Activated CD4-positive, alpha-beta T cell treated with anti-CD3 and anti-CD28 coated beads, Interleukin-2, amount 50 U/mL, for 1 hour (primary cell): ENCODE data around the gene MYO5B.

Source experiments
- DNase-seq: peaks from one replicate; pipeline ENCODE4 v3.0.0-alpha.2; 2020

The MYO5B gene

DNA sequence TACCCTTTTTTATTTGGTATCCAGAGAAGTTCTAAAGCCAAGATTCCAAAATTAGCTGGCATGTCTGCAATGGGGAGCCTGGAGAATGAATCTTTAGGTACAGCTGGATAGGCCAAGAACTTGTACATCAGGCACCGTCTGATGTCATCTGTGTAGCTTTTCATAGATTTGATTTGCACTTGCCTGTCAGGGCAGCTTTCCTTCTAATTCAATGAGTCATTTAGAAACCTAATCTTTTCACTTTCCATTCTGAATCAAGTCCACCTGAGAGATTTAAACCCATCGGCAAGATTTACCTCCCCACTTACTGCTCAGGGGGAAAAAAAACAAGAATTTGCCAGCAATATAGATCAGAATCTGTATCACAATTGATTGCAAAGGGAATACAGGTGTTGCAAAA, 320.7 kb downstream of the MYO5B start:
- no peak for DNase-seq

DNA sequence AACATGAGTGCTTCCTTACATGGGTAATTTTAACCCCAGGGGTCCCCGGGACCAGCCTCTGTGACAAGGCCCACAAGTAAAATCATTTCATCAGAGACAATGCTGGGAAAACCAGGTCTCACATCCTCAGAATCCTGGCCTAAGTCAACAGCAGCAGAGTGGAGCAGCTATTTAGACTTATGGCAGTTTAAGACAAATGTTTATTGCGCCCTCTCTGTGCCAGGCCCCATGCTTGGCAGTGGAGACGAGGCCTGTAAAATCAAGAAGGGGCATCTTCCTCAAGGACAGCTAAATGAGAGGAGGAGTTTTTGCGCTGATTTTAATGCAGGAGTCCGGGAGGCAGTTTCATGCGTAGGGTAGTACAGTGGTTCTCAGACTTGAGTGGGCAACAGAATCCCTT, 325.6 kb downstream of the MYO5B start:
- no peak for DNase-seq

DNA sequence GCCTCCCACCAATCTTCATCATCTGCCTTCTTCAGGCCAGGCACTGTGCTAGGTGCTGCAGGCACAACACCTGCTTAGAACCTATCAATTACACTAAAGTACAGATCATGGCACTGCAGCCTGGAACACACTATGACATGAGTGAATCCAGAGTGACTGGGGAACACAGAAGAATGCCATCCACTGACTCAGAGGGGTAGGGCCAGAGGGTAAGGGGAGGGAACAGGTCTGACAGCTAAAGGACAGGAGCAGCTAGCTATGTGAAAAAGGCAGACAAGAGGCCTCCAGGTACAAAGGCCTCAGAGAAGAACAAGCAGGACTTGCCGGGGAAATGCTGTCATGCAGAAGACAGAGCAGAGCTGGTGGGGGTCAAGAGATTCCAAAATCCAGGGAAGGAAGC, 328.3 kb downstream of the MYO5B start:
- DNase-seq: no peak

DNA sequence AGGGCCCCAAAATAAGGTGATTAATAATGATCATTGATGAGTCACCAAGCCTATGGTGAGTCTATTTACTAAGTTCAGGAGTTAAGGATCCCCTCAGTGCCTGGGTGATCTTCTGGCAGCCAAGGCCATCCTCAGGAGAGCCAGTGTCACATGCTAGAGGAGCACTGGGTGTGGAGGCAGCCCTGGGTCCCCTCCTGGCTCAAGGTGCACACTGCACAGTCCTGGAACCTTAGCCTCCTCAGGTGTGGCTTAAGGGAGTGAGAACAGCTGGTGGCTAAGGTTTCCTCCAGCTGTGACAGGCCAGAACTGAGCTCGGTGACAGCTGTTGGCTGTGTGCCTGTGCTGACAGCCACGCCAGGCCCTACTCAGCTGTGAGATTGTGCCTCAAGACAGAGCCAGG, 329.5 kb downstream of the MYO5B start:
- no peak for DNase-seq

DNA sequence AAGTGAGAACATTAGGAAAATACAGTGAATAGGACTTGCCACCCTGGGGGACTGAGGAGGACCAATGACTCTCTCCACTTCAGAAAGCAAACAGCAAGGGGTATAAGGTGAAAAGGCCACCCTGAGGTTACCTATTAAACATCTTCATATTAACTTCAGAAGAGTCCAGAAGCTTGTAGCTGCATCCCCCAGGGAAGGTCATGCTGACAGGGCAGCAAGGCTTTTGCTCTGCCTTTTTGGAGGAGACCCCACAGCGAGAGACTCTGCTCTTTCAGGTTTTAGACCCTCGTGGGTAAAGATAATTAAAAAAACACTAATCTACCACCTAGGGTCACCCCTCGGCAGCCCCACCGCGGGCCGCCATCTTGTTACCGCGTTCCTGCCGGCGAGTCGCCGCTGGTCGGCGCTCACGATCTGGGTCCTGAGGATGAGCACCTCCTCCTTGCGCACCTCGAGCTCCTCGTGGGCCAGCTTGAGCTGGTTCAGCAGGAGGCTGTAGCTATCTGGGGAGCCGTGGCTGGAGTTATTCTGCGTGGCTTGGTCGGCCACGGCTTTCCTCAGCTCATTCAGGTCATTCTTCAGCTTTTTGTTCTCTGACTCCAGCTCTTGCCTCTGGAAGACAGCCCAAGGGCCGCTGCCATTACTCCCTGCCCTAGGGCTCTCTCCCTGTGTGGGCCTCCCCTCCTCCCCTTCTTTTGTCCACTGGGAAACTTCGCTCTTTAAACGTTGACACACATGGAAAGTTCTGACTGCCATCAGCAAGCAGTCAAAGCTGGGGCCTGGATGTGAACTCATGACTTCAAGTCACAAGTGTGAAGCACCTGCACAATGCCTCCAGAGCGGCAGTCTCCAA, 331.0 kb downstream of the MYO5B start:
- DNase-seq: no peak

DNA sequence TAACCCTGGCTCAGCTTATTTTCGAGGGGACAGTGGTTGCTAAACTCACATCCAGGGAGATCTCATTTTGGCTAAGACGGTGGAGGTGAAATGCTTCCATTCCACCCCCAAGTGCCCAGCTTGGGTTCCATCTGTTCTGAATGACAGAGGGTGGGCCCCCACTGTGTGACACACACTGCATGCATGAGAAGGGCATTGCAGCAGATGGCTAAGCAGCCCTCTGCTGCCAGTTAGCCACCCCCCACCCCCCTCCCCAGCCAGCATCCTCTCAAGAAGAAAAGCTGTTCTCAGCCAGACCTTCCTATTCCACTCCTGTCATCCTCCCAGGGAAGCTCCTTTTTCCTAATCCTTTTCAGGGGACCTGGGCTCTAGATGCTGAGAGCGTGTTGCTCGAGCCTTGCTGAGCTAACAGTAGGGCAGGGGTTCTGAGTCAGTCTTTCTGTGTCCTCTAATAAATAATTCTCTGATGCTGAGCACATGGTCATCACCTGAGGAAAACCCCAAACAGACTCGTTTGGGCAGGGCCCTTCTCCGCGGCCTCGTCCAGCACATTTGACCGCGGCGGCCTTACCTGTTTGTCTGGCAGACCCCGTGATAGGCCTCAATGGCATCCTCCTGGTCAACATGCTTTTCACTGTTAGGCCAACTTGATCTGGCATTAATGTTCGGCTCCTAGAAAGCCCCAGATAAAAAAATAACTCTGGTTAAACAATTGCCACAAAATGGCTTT, 332.1 kb downstream of the MYO5B start:
- no peak for DNase-seq

DNA sequence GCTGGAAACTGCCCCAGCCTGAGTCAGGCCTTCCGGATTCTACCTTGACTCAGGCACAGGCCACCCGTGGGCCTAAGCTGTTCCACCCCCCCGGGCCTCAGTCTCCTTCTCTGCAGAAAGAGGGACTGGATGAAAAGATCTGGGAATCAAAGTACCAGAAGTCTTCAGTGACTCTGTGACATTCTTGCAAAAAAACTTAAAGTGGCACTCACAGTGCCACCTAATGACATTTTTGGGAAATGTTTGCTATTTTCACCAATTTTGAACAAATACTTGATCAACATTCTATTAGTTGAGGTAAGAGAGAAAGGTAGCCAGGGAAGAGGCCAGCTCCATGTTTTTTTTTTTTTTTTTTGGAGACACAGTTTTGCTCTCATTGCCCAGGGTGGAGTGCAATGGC, 333.3 kb downstream of the MYO5B start:
- DNase-seq: no peak

DNA sequence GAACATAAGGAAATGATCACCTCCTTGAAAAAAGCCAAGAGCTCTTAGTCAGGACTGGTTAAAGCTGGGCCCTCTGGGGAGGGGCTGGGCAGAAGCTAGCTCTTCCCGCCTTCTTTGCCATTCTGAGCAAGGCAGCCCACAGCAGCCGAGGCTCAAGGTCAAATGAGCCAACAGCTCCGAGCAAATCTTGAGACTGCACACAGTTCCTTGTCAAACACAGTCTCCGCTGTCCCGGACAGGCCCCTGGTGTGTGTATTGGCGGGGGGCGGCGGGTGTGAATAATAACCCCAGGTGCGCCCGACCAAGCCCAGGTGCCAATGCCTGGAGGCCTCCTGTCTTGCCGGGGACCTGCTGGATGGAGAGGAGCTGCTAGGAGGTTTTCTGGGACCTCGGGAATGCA, 335.2 kb downstream of the MYO5B start:
- DNase-seq: no peak

DNA sequence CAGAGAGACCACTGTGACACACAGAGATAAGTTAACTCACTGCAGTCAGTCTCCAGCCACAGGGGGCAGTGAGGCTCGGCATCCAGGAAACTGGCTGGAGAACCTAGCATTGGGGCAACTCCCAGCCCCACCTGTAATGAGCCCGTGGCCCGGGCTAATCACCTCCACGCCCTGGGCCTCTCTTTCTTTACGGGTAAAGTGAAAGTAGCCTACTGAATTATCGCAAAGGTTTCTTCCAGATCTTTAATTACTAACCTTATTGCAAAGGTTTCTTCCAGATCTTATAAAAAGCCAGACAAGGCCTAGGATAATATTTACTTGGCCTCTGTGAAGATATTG, 336.0 kb downstream of the MYO5B start:
- DNase-seq: no peak

DNA sequence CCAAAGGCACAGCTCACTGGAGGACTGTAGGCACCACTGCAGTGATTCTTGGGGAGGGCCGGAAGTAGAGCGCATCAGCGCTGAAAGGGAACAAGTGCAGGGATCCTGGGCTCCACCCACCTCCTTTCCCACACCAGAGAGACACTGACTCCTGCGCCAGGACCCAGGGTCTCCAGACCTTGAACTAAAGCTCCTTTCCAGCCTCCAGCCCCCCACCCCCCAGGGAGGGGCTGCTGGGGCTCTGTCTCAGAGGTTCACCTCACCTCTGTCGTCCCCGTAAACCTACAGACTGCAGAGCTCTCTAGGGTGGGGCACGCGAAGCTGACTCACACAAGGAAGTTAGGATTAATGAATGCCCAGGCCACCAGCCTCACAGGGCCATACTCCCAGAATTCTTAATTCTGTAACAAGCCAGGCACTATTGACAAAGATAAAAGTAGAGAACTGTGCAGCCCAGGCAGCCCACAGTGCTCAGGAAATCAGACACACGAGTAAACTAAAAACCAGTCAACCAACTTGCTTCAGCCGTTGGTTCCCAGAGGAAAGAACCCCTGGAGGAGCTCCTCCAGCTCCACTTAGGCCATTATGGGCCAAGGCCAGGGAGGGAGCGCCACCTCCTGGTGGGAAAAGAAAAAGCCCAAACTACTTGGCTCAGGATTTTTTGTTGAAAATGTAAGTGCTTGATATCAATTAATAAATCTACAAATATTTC, 336.5 kb downstream of the MYO5B start:
- DNase-seq: peak; percentile 53

DNA sequence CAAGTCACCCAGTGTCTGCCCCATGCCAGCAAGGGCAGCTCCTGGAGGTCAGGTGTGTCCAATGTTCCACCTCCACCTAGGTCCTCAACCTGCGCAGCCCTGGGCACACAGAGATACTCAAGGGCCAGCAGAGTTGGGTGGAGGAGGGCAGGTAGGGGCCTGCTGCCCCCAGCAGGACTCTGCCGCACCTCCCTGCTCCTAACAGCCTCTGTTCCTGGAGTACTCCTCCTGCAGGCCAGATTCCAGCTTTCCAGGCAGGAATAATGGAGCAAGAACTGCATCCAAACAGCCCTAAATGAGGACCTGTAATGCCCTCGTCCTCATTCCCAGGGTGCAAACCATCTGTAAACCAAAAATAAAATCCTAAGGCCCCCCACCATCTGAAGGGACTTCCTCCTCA, 337.2 kb downstream of the MYO5B start:
- no peak for DNase-seq

DNA sequence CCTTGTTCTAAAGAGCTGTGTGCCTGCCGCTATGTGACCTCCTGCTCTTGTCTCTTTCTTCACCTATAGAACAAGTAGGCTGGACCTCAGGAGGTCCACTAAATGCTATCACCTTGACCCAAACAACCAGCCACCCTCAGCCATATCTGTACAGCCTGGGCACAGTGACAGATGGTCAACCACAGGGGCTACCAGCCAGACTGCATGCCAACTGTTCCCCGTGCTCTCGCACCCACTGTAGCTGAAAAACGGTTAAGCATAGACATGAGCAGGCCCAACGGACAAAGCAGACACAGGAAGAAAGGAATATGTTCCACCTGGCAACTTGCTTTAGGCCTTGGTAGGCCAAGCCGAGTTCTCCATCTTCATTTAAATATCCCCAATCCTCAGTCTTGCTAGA, 338.5 kb downstream of the MYO5B start:
- no peak for DNase-seq

DNA sequence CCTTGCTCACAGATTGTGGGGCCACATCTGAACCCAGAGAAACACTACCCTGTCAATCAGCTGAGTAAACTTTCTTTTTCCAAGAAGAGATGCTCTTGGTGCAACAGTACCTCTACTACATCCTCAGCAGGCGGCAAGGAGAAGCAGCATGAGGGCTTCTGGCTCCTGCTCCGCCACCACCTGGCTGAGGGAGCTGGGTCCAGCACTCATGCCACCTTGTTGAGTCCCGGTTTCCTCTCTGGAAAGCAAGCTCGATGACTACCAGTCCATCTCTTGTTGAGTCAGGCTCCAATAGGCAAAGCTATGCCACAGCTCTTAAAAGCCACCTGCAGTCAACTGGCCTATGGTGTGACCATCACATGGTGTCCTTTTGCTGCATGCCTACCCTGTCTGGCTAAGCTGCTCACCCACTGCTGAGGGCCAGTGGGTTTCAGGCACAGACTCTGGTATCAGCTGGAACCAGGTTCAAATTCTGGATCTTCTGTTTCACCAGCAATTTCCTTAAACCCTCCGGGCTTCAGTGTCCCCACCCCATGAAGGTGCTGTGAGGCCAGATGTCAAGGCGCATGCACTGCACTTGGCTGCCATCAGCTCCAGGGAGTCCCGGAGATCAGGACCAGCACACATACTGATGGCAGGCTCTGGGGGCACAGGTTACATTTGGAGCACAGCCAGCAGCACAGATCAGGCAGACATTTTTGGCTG, 339.1 kb downstream of the MYO5B start:
- DNase-seq: no peak

DNA sequence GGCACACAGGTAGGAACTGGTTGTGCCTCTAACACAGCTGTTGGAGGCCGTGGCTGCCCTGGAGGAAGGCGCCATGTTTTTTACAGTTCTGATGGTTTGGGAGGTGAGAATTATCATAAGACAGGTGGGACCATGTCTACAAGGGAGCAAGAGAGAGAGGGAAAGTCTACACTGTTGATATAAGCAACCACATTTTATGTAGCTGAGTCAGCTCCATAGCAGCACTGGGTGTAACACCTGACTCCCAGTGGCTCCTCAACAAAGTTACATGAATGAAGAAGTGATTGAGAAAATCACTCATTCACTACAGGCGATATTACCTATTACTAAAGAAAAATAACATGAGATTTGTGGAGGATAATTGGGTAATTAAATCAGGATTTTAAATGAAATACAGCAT, 340.3 kb downstream of the MYO5B start:
- DNase-seq: no peak

DNA sequence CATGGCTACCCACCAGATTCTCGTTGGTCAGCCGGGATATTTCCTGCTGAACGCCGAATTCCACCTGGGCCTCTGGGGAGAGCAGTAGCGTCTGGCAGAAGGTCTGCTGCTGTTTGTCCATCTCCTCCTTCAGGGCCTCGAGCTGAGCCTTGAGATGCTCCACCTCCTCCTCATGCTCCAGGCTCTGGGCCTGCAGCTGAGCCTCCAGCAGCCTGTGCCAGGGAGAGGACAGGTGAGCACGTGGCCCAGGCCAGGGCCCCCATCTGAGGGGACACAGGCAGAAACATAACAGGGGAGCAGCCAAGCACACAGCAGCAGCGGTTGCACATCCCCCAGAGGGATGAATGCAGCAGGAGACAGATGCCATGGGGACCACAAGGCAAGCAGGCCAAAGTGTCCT, 341.5 kb downstream of the MYO5B start:
- no peak for DNase-seq

DNA sequence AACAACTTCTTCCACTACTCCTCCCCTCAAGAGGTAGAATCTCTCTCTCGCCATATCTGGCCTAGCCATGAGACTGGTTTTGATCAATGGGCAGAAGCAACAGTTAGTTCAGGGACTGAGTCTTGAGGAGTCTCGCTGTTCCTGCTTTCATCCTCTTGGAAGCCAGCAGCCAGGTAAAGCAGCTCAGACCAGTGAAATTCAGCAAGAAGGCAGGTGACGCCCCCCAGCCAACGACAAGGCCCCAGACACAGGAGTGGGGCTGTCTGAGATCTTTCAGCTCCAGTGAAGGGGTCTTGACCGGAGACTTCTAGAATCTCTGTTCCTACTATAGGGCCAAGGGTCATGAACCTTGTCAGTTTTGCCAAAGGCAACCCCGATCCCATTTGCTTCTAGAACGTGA, 341.9 kb downstream of the MYO5B start:
- no peak for DNase-seq

DNA sequence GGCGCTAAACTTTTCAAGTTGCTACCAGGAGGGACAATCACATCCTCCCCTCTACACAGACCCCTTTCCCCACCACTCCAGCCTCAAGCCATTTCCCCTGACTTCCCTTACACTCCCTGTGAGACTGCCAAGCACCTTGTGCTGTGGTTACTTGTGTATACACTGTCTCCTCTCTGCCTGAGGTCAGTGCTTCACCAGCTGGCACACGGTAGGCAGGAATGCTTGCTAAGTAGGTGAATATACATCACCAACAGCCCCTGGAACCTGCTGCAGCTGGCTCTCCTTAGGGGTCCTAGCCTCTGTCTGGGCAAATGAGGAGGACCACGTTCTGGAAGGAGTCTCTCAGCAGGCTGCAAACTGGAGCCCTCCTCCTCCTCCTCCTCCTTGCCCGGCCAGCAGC, 343.3 kb downstream of the MYO5B start:
- no peak for DNase-seq

DNA sequence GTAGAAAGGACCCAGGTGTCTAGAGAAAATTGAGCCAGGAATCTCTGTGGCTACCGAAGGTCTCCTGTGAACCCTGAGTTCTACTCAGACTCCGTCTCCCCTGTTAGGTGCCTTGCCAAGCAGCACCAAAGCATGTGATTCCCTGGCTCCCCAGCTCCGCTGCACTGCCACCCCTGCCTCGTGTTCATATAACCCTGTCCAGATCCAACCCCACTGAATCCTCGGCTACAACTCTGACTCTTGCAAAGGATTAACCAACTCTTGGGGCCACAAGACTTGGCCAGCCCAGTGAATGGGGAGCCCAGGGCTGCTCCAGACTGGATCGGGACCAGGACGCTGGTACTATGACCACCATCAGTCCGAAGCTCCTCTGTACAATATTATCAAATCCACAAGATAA, 344.3 kb downstream of the MYO5B start:
- DNase-seq: no peak

DNA sequence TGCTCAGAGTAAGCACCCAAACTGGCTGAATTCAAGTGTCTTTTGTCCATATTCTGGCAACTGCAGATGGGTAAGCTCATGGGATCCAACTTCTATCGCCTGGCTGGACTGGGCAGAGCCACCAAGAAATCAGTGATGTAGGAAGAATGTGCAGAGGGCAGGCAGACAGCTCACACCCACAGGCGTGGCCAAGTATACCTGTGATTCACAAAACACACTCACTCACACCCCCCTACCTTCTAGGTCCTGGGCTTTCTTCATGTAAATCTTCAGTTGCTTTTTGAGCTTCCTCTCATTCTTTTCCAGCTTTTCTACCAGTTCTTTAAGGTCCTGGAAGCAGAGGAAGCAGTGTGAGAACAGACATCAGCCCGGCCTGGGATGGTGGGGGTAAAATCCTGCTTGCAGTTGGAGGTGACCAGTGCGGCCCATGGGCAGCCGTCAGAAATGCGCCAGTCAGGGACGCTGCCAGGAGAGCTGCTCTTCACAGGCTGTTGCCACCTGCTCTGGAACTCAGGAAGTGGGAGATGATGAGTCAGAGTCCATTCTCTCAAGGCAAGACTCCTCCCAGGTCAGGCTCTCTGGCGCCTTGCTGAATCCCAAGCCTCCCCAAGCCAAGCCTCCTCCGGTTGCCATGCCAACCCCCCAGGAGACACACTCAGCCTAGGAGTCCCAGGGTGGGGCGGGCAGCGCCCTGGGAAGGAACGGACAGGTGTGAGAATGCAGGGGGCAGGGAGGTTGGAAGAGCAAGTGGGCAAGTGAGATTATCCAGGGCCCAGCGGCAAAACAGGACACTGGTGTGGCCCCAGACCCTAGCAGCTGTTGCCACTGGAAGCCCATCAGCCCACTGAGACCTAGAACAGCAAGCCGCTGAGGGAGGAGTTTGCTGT, 345.4 kb downstream of the MYO5B start:
- DNase-seq: no peak

DNA sequence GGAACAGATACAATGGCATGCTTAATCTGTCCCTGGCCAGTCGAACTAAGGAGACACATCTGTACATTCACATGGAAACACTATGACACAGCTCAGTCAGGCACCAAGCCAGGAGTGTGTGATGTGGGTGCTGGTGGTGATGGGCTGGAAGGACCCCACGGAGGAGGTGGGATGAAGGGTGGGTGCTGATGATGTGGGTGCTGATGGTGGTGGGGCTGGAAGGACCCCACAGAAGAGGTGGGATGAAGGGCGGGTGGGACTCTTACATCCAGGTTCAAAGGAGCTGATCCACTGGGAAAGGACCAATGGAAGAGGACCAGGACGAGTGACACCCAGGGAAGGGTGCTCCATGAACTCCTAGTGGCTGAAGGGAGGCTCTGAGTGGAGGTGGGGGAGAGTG, 346.8 kb downstream of the MYO5B start:
- no peak for DNase-seq

DNA sequence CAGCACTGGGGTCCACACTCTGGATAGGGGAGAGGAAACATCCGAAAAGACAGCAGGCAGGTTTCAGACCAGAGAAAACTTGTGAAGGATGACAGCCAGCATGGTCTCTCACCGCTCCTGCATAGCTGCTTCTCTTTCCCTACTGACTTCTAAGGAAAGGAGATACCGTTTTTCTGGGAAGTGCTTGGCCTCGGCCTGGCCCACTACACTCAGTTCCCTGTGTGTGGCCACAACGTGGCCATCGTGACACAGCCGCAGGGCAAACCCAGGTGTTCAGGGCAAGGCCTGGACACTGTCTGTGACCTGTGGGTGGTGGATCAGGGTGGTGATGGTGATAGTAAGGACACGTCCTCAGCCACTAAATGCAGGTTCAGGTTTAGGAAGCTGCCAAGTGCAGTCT, 347.4 kb downstream of the MYO5B start:
- no peak for DNase-seq

DNA sequence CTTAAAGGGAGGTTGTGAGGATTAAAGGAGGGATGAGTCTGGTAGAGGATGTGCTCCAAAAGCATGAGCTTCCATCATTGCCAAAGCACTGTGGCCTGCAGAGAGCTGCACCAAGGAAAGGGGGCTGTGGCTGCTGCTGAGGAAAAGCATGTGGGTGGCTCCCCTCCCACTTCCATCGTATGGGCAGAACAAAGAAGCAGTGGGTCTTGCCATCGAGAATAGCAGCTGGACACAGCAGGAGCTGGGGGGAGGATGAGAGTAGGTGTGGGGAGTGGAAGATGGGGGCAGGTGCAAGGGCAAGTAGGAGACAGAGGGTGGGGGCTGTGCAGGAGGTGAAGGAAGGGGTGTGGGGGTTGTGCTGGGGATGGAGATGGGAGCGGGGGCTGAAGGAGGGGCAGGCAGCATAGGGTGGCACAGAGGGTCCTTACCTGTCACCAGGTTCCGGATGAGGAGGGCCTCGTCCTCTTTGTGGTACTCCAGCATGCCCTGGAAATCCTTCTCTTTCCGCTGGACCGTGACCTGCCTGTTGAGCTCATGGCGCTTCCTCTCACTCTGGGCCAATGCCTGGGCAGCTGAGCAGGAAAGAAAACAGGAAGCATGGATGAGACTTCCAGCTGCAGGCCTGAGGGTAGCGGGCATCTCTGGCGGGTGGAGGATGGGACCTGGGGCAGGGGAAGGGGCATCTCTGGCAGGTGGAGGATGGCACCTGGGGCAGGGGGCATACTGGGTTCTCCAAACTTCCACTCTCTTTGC, 348.1 kb downstream of the MYO5B start:
- DNase-seq: no peak
